Muscle layer of colon (tissue), 2 donors: Measurements from ENCODE around the gene ZMAT3.

ENCODE experiments used
- H3K27ac ChIP-seq: one replicate; pipeline ENCODE4 v1.7.0; 2013; ENCODE audit warnings: low read depth, mild to moderate bottlenecking, low read length, moderate library complexity
- H3K27me3 ChIP-seq, 2 donors: one replicate each; pipeline ENCODE4 v1.7.0; 2013; ENCODE audit warnings: low read length in 2 of 2, mild to moderate bottlenecking in 2 of 2; ENCODE audit not compliant: insufficient read depth in 2 of 2, control insufficient read depth in 1 of 2
- H3K36me3 ChIP-seq: one replicate; pipeline ENCODE4 v1.7.0; 2013; ENCODE audit warnings: mild to moderate bottlenecking, low read length; ENCODE audit not compliant: insufficient read depth
- H3K4me1 ChIP-seq: one replicate; pipeline ENCODE4 v1.7.0; 2013; ENCODE audit warnings: mild to moderate bottlenecking, low read length; ENCODE audit not compliant: insufficient read depth
- H3K4me3 ChIP-seq, 2 donors: one replicate each; pipeline ENCODE4 v1.7.0; 2013; ENCODE audit warnings: low read length in 2 of 2, low read depth in 1 of 2, mild to moderate bottlenecking in 1 of 2, moderate library complexity in 1 of 2
- H3K9ac ChIP-seq: one replicate; pipeline ENCODE4 v1.7.0; 2013; ENCODE audit warnings: low read length
- H3K9me3 ChIP-seq: one replicate; pipeline ENCODE4 v1.7.0; 2013; ENCODE audit warnings: mild to moderate bottlenecking, low read length
- donor health status: abdominal sarcoma.
- donor health status: Adenocarcinoma of cecum.

Gene ZMAT3

GRCh38 chr3:179083977-179084376, 12.4 kb upstream of the ZMAT3 start:
- no peaks in the 10 kb centered on the region for H3K27me3 ChIP-seq
- H3K36me3 ChIP-seq = no peaks in the 10 kb centered on the region
- H3K9ac ChIP-seq = no peak overlapping the region
- H3K4me1 ChIP-seq = no peaks in the 10 kb centered on the region
- no peak overlapping the region for H3K4me3 ChIP-seq
- no peaks in the 10 kb centered on the region for H3K9me3 ChIP-seq
- H3K27ac ChIP-seq = no peak overlapping the region

GRCh38 chr3:179082416-179082815, 10.8 kb upstream of the ZMAT3 start:
- Histone ChIP-seq H3K36me3 (no peaks in the 10 kb centered on the region), H3K9ac (no peak overlapping the region), H3K4me3 (no peak overlapping the region), H3K9me3 (no peaks in the 10 kb centered on the region), H3K4me1 (no peaks in the 10 kb centered on the region), H3K27ac (no peak overlapping the region), H3K27me3 (no peaks in the 10 kb centered on the region)

- H3K36me3 ChIP-seq = no peaks in the 10 kb centered on the region
- H3K27ac ChIP-seq = no peak overlapping the region
- H3K4me1 ChIP-seq = no peaks in the 10 kb centered on the region
- H3K9ac ChIP-seq = no peak overlapping the region
- no peaks in the 10 kb centered on the region for H3K9me3 ChIP-seq
- H3K27me3 ChIP-seq = no peaks in the 10 kb centered on the region
- H3K4me3 ChIP-seq = no peak overlapping the region
Measured at GRCh38 chr3:179081885-179082284, 10.3 kb upstream of the ZMAT3 start.

GRCh38 chr3:179079537-179079936, 7.9 kb upstream of the ZMAT3 start:
- no peak overlapping the region for H3K4me3 ChIP-seq
- no peaks in the 10 kb centered on the region for H3K4me1 ChIP-seq
- no peaks in the 10 kb centered on the region for H3K27me3 ChIP-seq
- H3K27ac ChIP-seq = no peak overlapping the region
- no peaks in the 10 kb centered on the region for H3K36me3 ChIP-seq
- no peaks in the 10 kb centered on the region for H3K9me3 ChIP-seq
- H3K9ac ChIP-seq = no peak overlapping the region

GRCh38 chr3:179076243-179077027, 4.8 kb upstream of the ZMAT3 start:
- Histone ChIP-seq H3K9ac (no peak overlapping the region), H3K27me3 (no peaks in the 10 kb centered on the region), H3K27ac (no peak overlapping the region), H3K36me3 (no peaks in the 10 kb centered on the region), H3K9me3 (no peaks in the 10 kb centered on the region), H3K4me1 (no peaks in the 10 kb centered on the region), H3K4me3 (no peak overlapping the region)

- H3K9ac ChIP-seq = no peak overlapping the region
- no peaks in the 10 kb centered on the region for H3K4me1 ChIP-seq
- no peaks in the 10 kb centered on the region for H3K9me3 ChIP-seq
- no peaks in the 10 kb centered on the region for H3K36me3 ChIP-seq
- no peak overlapping the region for H3K4me3 ChIP-seq
- H3K27me3 ChIP-seq = no peaks in the 10 kb centered on the region
- no peak overlapping the region for H3K27ac ChIP-seq
Measured at GRCh38 chr3:179074656-179075055, 3.0 kb upstream of the ZMAT3 start.

GRCh38 chr3:179073816-179074215, 2.2 kb upstream of the ZMAT3 start:
- Histone ChIP-seq H3K36me3 (no peaks in the 10 kb centered on the region), H3K9ac (no peak overlapping the region), H3K27me3 (no peaks in the 10 kb centered on the region), H3K4me3 (no peak overlapping the region), H3K4me1 (no peaks in the 10 kb centered on the region), H3K9me3 (no peaks in the 10 kb centered on the region), H3K27ac (no peak overlapping the region)

GRCh38 chr3:179072100-179072438, 460 bp upstream of the ZMAT3 start:
- Histone ChIP-seq H3K4me1 (no peaks in the 10 kb centered on the region), H3K36me3 (peaks cover 6% of the 10 kb centered on the region), H3K27me3 (no peaks in the 10 kb centered on the region), H3K9ac (peak overlapping the region; percentile 72), H3K9me3 (no peaks in the 10 kb centered on the region), H3K4me3 (peak overlapping the region; percentile 85), H3K27ac (peak overlapping the region; percentile 92)

- H3K4me3 ChIP-seq = peak overlapping the region; percentile 85
- H3K9me3 ChIP-seq = no peaks in the 10 kb centered on the region
- no peaks in the 10 kb centered on the region for H3K27me3 ChIP-seq
- peak overlapping the region; percentile 92 for H3K27ac ChIP-seq
- H3K9ac ChIP-seq = peak overlapping the region; percentile 72
- H3K36me3 ChIP-seq = peaks cover 10% of the 10 kb centered on the region
- no peaks in the 10 kb centered on the region for H3K4me1 ChIP-seq
Measured at GRCh38 chr3:179071027-179071322, 634 bp downstream of the ZMAT3 start.

GRCh38 chr3:179069762-179070390, 1.7 kb downstream of the ZMAT3 start:
- Histone ChIP-seq H3K27ac (peak overlapping the region; percentile 92), H3K4me3 (no peak overlapping the region), H3K4me1 (no peaks in the 10 kb centered on the region), H3K9ac (no peak overlapping the region), H3K27me3 (no peaks in the 10 kb centered on the region), H3K36me3 (peaks cover 10% of the 10 kb centered on the region), H3K9me3 (no peaks in the 10 kb centered on the region)

- Histone ChIP-seq H3K4me3 (no peak overlapping the region), H3K27me3 (no peaks in the 10 kb centered on the region), H3K36me3 (peaks cover 10% of the 10 kb centered on the region), H3K9ac (no peak overlapping the region), H3K27ac (no peak overlapping the region), H3K9me3 (no peaks in the 10 kb centered on the region), H3K4me1 (peaks cover 5% of the 10 kb centered on the region)
Measured at GRCh38 chr3:179068779-179069530, 2.7 kb downstream of the ZMAT3 start.
